Heart right ventricle (tissue), 16 donors: ENCODE results near the gene EXD3. TPM values are rescaled to one million over a fixed set of nuclear protein-coding genes. Genes with fewer than 3 reads are reported as not detected.

Source experiments
- ATAC-seq, 8 donors: fragments of 200-7000 bp; cut with Tn5 transposase; one replicate each; pipeline ENCODE4 v1.9.1; 2020; ENCODE audit warnings: mild to moderate bottlenecking in 8 of 8, moderate library complexity in 8 of 8, moderate number of reproducible peaks in 1 of 8
- DNase-seq, 2 donors: peaks; one replicate each; pipeline ENCODE4 v3.0.0-alpha.2; 2020
- H3K27ac ChIP-seq, 10 donors: fragments of 200-600 bp; sonication (generic) in 2 of 10; one replicate each; pipeline versions ENCODE4 v1.5.0 to v1.8.0; 2020 to 2022; ENCODE audit warnings: mild to moderate bottlenecking in 3 of 10
- H3K27me3 ChIP-seq, 7 donors: fragments of 200-600 bp; one replicate each; pipeline ENCODE4 v1.8.0; 2021 to 2022; ENCODE audit warnings: mild to moderate bottlenecking in 2 of 7
- H3K36me3 ChIP-seq, 9 donors: fragments of 200-600 bp; sonication (generic) in 1 of 9; one replicate each; pipeline versions ENCODE4 v1.5.0 to v1.8.0; 2020 to 2022; ENCODE audit warnings: mild to moderate bottlenecking in 2 of 9
- H3K4me1 ChIP-seq, 9 donors: fragments of 200-600 bp; sonication (generic) in 1 of 9; one replicate each; pipeline versions ENCODE4 v1.5.0 to v1.8.0; 2020 to 2022; ENCODE audit warnings: mild to moderate bottlenecking in 4 of 9
- H3K4me3 ChIP-seq, 10 donors: fragments of 200-600 bp; sonication (generic) in 2 of 10; one replicate each; pipeline versions ENCODE4 v1.5.0 to v1.8.0; 2020 to 2022; ENCODE audit warnings: mild to moderate bottlenecking in 7 of 10, moderate library complexity in 2 of 10
- H3K9me3 ChIP-seq, 11 donors: fragments of 200-600 bp in 10 of 11; sonication (generic) in 2 of 11; one replicate each; pipeline versions ENCODE4 v1.5.0 to v1.8.0; 2013 to 2022; ENCODE audit warnings: mild to moderate bottlenecking in 2 of 11, control low read depth in 1 of 11, moderate library complexity in 1 of 11
- CTCF ChIP-seq, 9 donors: fragments of 200-600 bp; sonication (generic) in 2 of 9; IDR thresholded peaks; one replicate each; pipeline versions ENCODE4 v1.5.0 to v1.8.0; 2021 to 2022; ENCODE audit warnings: antibody characterized with exemption in 9 of 9, mild to moderate bottlenecking in 5 of 9, moderate library complexity in 1 of 9
- WGBS, 2 donors: extraction: QIAGEN DNeasy Blood & Tissue Kit; methylation state at CpG; one replicate each; pipeline ENCODE4 v1.1.7; 2013; ENCODE audit warnings: inconsistent platforms in 1 of 2; 5-methylcytosine and 5-hydroxymethylcytosine counted together
- intact Hi-C, 10 donors: fragments of 100-400 bp; cut with DNase I; formaldehyde crosslinking; loops; one replicate each; pipeline versions ENCODE4 v1.11.1 to v1.14.2; 2022
- polyA plus RNA-seq, 2 donors: library from polyadenylated mRNA; stranded (reverse); fragments of 200-250 nt; gene quantifications; one replicate each; pipeline ENCODE4 v1.2.3, GENCODE V29; 2013
- total RNA-seq, 10 donors: library from RNA; stranded (reverse); fragmentation: NEBNext Ultra II Directional in 3 of 10; extraction: Animal tissue kit (Norgen Biotek cat#: 25700) in 3 of 10; gene quantifications; one replicate each; pipeline versions ENCODE4 v1.2.1 to v1.2.4, GENCODE V29; 2021 to 2023
- donor health status: Arrhythmogenic right ventricular cardiomyopathy.
- donor health status: ischemic (EF 13 %, LVEDD 7.1; RV severe dilation, severe dysfunction).
- donor health status: healthy with polysubstance abuse.
- donor health status: DM: no; HTN: yes; CAD: no.
- donor health status: DM: no; HTN: no; CAD: no.
- donor health status: ischemic (EF 25% LVEDD 6.9; RV normal size, moderate dysfunction).
- donor health status: ischemic (EF 25% LVEDD 5.7; RV mildly dilated, moderate dysfunction).
- donor health status: healthy.
- donor health status: DM: yes; HTN: yes; CAD: no.
- donor health status: Ischemic cardiomyopathy.
- donor health status: ischemic (EF 35%, LVEDD 5.7; RV mildly dilated, moderate dysfunction).
- donor health status: nonischemic (EF 11% LVEDD 7.7; RV severe dilation, severe dysfunction).
- donor health status: DM: yes; HTN: yes; CAD: no.
- donor health status: PGD.
- donor health status: ischemic (EF 29% LVEDD 5.4; RV normal size, mild dysfunction).
- donor health status: nonischemic (EF 23%, LVEDD 6.1; RV moderate dilation, normal function).

The EXD3 gene
- total and polyA plus RNA-seq, 12 donors = 5.8 to 33.0 (median 9.2) TPM

GRCh38 chr9:137458194-137459151 is 35.5 kb upstream of the EXD3 start:
- Histone ChIP-seq H3K27me3 (peaks cover 0 to 14% (median 0%) of the 10 kb centered on the region in 7 donors), H3K36me3 (peaks cover 0 to 24% (median 0%) of the 10 kb centered on the region in 9 donors), H3K4me1 (peaks cover 19 to 46% (median 30%) of the 10 kb centered on the region in 9 donors), H3K9me3 (no peaks in the 10 kb centered on the region), H3K4me3 (peak overlapping the region; percentile 45 to 81 (median 68)), H3K27ac (peak overlapping the region in 9 of 10 donors; percentile 26 to 89 (median 65))
- DNase-seq (peak in 1 of 2 donors; percentile 12), ATAC-seq (peak in 1 of 8 donors; percentile 1)
- 21 to 31% methylated on average over 60 to 88 of the region's 88 CpGs for WGBS, 2 donors
- TF ChIP-seq CTCF (IDR thresholded peaks at IDR 0.05) = no peak
- intact Hi-C loops = loop anchor here in 2 of 10 donors (5.0 to 10.0 kb wide), 2 partner anchors 36 to 146 kb away; partner anchors contain the start of genes ARRDC1 (in 1 of the 2), EXD3 (in 1 of the 2) and NOXA1 (in 1 of the 2)

GRCh38 chr9:137457406-137458193 is 34.6 kb upstream of the EXD3 start:
- Histone ChIP-seq H3K36me3 (peaks cover 0 to 32% (median 0%) of the 10 kb centered on the region in 9 donors), H3K9me3 (no peaks in the 10 kb centered on the region), H3K4me1 (peaks cover 19 to 55% (median 30%) of the 10 kb centered on the region in 9 donors), H3K27ac (peak overlapping the region in 1 of 10 donors; percentile 65), H3K27me3 (peaks cover 0 to 11% (median 0%) of the 10 kb centered on the region in 7 donors), H3K4me3 (peak overlapping the region in 2 of 10 donors; percentile 60 to 81)
- intact Hi-C loops = loop anchor here in 2 of 10 donors (5.0 to 10.0 kb wide), 2 partner anchors 35 to 147 kb away; partner anchors contain the start of genes ARRDC1 (in 1 of the 2), EXD3 (in 1 of the 2) and NOXA1 (in 1 of the 2)
- no peak for DNase-seq
- ATAC-seq = no peak
- TF ChIP-seq CTCF (IDR thresholded peaks at IDR 0.05) = no peak
- WGBS, 2 donors = 95 to 96% methylated on average over 43 to 44 of the region's 44 CpGs

GRCh38 chr9:137456864-137457405 is 34.0 kb upstream of the EXD3 start:
- intact Hi-C loops = loop anchor here in 2 of 10 donors (5.0 to 10.0 kb wide), 2 partner anchors 35 to 148 kb away; partner anchors contain the start of genes ARRDC1 (in 1 of the 2), EXD3 (in 1 of the 2) and NOXA1 (in 1 of the 2)
- Histone ChIP-seq H3K4me1 (peaks cover 19 to 50% (median 30%) of the 10 kb centered on the region in 9 donors), H3K9me3 (no peaks in the 10 kb centered on the region), H3K27me3 (peaks cover 0 to 4% (median 0%) of the 10 kb centered on the region in 7 donors), H3K4me3 (no peak overlapping the region), H3K27ac (no peak overlapping the region), H3K36me3 (peaks cover 0 to 33% (median 0%) of the 10 kb centered on the region in 9 donors)
- DNase-seq (no peak), ATAC-seq (no peak)
- 94 to 96% methylated on average over 10 of the region's 10 CpGs for WGBS, 2 donors
- no peak for TF ChIP-seq CTCF (IDR thresholded peaks at IDR 0.05)
